Endometrium (tissue), 2 donors: ENCODE results near the gene WASL.
"Not testable (repeated sequence)": the region's sequence is repeated elsewhere in the genome, so short reads cannot be mapped to it uniquely, and the experiment has no call there.

Source experiments
- FAIRE-seq: peaks from 2 replicates; lab custom pipeline; 2012; peaks lifted over from hg19 to GRCh38; lab: Jason Lieb, UNC
- donor health status: control.
- donor health status: control.

The WASL gene

GRCh38 chr7:123748734-123749536, at the start of gene WASL:
Gene WASL (minus strand): TSS chr7:123749003. CDS start chr7:123748734, 269 bp downstream.
- FAIRE-seq: no peak

GRCh38 chr7:123797673-123798531, 49.1 kb upstream of the WASL start:
- peak; percentile 96 for FAIRE-seq

GRCh38 chr7:123796568-123796967, 47.8 kb upstream of the WASL start:
- FAIRE-seq: no peak

DNA sequence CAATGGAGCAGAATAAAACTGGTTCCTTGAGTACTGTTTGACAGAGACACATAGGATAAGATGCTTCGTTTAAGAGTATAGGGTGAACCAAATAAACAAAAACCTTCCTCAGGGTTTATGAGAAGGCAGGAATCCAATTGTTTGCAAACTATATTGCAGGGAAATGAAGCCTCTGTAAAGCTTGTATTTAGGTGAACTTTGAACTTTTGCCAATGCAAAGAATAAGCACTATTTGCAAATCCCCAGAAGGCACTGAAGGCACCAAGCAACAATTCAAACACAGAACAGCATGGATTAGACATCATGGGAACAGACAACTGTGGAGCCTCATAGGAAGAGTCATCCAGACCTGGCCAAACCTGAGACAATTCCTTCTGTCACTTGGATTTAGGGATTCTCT, 47.1 kb upstream of the WASL start:
- no peak for FAIRE-seq

GRCh38 chr7:123795116-123795515, 46.3 kb upstream of the WASL start:
- not testable (repeated sequence) for FAIRE-seq

DNA sequence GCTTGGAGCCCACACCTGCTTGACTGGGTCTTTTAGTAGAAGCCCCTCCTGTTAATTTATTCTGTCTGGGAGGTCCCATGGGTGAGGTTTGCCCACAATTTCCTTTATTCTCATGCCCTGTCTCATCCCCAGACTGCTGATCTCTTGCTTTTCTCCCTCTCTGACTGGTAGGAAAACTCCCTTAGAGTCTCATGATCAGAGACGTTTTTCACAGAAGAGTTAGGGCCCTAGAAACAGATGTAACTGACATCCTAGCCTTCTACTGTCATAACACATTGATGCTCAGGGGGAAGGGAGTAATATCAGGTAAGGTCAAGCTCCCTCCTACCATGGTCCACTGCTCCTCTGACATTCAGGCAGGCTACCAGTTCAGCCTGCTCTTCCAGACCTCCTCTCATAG, 43.7 kb upstream of the WASL start:
- FAIRE-seq: no peak

DNA sequence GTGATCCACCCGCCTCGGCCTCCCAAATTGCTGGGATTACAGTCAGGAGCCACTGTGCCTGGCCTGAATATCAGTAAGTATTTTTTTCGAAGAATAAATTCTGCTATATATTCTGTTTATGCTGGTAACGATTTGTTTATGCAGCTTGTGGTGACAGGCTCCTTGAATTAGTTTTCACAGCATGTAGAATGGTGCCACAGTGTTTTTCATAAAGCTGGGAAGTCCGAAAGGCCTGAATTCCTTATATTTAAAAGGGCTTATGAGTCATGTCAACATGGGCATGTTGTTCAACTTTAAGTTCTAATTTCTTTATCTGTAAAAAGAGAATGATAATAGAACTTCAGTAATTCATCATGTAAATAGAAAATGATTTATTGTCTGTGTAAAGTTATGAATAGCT, 42.2 kb upstream of the WASL start:
- no peak for FAIRE-seq

GRCh38 chr7:123789817-123790216, 41.0 kb upstream of the WASL start:
- no peak for FAIRE-seq

DNA sequence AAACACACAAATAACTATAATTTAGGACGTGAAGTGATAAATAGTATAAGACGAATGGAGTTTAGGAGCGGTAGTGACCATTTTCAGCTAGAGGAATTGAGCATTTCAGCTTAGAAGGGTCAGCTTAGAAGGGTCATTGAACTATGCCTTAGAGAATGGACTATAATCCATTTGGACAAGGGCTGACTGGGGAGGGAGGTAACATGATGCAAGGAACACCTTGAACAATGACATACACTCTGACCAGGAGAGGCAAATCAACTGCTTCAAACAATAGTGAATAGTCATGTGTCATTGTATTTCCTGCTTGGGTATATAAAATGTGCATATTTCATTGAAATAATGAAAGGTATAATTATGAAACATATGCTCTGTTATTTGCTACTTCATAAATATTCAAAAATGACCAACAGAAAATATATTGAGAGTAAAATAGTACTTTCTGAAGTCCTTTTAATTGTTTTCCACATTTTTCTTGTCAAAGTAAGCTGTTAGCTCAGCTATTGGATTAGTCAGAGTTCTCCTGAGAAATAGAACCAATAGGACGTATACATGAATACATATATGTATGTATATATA, 40.5 kb upstream of the WASL start:
- no peak for FAIRE-seq

DNA sequence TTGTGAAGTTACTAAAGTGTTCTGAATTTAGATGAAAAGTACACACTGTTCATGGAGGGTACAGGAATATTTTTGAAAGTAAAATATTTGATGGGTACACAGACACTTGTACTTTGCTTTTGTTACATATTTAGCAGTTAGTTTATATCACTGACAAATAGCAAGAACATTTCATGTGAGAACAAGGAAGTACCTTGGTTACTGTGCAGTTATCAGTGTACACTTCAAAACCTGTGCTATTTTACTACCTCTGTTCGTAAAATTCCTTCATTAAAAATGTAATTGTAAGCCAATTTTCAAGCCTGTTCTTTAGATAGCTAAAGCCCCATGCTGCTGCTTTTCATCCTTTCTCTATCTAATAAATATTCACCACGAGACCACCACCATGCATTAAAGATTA, 39.8 kb upstream of the WASL start:
- FAIRE-seq: no peak

GRCh38 chr7:123787220-123788007, 38.6 kb upstream of the WASL start:
- no peak for FAIRE-seq

DNA sequence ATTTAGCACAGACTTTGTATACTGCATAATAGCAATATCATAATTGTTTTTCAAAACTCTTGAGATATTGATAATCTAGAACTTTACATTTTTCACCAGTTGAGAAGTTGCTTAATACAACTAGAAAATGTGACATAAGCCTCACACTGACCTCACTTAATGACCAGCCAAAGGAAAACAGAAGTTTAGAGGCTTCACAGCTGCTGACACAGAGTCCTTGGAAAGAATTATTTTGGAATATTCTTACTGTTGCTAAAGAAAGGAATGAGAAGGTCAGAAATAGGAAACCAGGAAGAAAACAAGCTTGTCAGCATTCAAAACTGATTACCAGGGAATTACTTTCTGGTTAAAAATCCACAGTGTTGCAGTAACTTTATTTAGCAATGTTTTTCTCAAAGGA, 35.5 kb upstream of the WASL start:
- FAIRE-seq: peak; percentile 96

DNA sequence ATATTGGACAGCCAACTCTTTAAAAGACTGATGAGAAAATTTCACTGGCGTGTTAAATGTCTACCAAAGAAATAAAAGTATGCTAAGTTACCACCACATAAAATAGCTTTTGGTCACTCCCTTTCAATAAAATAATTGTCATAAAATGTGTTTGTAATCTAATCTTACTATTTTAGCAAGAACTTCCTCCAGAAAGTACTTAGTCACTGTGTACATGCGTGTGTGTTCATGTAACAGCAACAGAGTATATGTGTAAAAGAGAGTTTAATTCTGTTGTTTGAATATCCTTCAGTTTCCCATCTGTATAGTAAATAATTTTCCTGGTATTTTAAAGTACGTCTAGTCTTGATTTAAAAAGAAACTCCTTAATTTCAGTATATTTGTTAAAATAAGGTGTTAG, 35.0 kb upstream of the WASL start:
- no peak for FAIRE-seq

DNA sequence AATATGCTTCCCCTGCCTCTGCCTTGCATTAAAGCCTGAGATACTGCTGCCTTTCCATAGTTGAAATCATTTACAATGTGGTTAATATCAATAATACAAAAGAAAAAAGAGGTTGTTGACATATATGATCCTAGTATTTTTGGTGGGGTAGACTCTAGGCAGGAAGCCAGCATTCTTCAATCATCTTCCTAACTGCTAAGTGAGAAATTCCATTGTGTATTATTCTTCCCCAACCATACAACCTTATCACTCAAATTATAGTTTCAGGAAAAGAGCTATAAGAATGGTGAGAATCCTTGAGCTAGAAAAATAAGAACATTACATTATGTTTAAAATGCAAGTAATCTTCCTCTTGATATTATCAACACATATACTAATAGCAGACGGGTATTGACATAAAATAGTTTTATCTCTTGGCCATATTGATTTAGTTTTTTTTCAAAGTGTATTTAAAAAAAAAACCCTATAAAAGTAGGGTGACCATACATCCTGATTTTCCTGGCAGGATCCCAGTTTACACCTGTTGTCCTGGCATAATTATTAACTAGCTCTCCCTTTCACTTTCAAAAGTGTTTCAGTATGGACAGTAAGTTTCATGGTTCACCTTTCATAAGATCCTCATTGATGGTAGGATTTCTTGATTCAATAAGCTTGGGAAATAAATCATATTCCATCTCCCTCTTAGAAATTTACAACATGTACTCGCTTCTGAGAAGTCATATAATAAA, 33.4 kb upstream of the WASL start:
- no peak for FAIRE-seq

DNA sequence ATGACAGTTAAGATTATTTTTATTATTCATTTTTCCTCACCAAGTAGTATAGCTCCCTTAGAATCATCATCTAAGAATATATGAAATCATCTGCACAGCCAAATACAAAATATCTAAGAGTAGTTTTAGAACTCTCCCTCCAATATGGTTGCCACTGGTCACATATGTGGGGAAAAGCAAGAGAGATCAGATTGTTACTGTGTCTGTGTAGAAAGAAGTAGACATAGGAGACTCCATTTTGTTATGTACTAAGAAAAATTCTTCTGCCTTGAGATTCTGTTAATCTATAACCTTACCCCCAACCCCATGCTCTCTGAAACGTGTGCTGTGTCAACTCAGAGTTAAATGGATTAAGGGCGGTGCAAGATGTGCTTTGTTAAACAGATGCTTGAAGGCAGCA, 31.7 kb upstream of the WASL start:
- not testable (repeated sequence) for FAIRE-seq

DNA sequence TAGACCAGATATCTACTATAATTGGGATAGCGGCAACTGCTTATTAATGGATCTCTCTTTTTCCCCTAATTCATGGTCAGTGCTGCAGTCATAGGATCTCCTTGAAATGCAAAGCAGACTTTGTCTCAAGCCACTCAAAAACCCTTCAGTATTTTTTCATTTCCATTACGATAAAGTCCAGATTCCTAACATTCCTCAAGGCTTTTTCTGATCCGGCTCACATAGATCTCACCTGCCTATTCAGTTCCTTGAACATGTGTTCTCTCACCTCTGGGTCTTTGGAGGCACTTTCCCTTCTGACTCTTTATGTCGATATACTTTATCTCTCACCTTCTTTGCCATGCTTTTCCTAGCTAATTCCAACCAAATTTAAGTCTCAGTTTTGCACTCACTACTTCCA, 25.7 kb upstream of the WASL start:
- FAIRE-seq: no peak

DNA sequence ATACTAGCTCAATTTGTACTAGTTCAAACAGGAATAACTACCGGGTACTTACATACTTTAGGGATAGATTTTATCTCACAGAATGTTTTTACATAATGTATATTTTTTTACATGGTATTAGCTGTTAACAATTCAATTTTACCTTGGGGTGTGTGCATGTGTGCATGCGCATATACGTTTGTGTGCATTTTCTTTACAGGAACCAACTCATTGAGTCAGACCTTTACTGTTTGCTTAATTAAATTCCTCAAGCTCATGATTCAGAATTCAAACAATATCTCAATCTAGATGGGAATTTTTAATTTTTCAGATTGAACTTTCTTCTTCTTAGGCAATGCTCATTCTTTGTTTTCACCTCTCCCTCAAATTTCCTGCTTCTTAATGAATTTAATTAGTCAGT, 24.7 kb upstream of the WASL start:
- FAIRE-seq: no peak

GRCh38 chr7:123772652-123773051, 23.8 kb upstream of the WASL start:
- no peak for FAIRE-seq

GRCh38 chr7:123771846-123772245, 23.0 kb upstream of the WASL start:
- FAIRE-seq: no peak

DNA sequence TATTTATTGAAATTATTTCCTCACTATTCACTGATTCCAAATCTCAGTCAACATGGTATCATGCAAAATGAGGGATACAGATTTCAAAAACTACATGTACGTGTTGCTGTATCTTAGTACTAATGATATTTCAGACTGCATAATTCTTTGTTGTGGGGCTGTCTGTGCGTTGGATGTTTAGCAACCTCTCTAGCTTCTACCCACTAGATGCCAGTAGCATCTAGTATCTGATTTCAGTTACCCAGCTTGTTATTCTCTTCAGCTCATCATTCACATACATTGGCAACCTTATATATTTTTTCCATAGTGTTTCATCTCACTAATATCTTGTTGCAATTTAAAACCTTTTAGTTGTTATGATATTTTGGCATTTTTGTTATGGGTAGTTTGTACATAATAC, 22.5 kb upstream of the WASL start:
- FAIRE-seq: no peak

DNA sequence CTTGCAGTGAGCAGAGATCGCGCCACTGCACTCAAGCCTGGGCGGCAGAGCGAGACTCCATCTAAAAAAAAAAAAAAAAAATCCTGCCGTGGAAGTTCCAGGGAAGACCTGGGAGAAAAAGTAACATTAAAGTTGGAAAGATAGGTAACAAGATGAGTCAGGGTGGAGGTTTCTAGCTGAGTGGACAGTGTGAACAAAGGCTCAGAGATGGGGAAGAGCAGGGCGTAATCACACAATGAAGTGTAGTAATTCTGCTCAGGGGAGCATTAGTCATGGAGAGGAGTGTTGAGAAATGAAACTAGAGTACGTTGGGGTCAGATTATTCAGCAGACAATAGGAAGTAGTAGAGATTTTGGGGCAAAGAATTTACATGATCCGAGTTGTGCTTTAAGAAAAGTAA, 21.6 kb upstream of the WASL start:
- FAIRE-seq: no peak

DNA sequence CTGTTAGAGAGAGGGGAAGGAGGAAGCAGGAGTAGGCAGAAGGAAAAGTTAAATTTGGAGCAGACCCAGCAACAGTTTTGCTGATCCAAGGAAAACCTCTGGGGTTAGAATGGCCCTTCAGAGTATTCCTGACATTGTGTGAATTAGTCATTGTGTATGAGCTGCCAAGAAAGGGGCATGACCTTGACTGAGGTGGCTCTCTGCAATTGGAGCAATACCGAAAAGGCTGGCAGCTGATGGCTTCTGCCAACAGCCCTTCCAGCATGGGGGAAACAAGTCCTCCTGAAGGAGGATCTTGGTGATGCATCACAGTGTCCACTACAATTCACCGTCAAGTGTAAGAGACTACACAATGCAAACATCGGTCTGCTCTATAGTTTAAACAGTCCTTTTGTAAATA, 20.6 kb upstream of the WASL start:
- no peak for FAIRE-seq
